Left renal cortex interstitium (tissue), 4 donors: ENCODE results near the gene NFIC. TPM values are rescaled to one million over a fixed set of nuclear protein-coding genes. Genes with fewer than 3 reads are reported as not detected.
A peak's percentile ranks its signal among the peaks of the same experiment; 100 is the strongest.
"Not testable (repeated sequence)": the region's sequence is repeated elsewhere in the genome, so short reads cannot be mapped to it uniquely, and the experiment has no call there.

Source experiments
- DNase-seq, 4 donors: peaks; one replicate each; pipeline ENCODE4 v3.0.0-alpha.2; 2013; ENCODE audit warnings: low read depth in 4 of 4, low spot score in 2 of 4, missing footprints in 1 of 4
- polyA plus RNA-seq, 4 donors: library from polyadenylated mRNA; unstranded; fragments of 120-200 nt; gene quantifications; one replicate each; pipeline ENCODE4 v1.2.1, GENCODE V29; 2013; ENCODE audit not compliant: insufficient read length in 4 of 4

The NFIC gene
- polyA plus RNA-seq, 4 donors: 18.7 to 37.9 (median 26.0) TPM

- no peak for DNase-seq
Observed at GRCh38 chr19:3413796-3414327, 47.5 kb downstream of the NFIC start.

DNA sequence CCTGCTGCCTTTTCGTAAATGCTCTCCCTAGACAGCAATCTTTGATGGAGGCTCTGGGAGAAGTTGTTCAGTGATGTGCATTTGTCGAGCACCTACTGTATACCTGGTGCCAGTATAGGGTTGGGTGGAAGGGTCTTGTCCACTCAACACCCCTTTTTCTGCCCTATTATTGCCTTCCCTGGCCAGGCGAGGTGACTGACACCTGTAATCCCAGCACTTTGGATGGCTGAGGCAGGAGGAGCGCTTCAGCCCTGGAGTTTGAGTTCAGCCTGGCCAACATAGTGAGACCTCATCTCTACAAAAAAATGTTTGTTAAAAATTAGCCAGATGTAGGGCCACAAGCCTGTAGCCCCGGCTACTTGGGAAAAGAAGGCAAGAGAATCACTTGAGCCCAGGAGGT is 49.3 kb downstream of the NFIC start:
- DNase-seq: no peak

- no peak for DNase-seq
Observed at GRCh38 chr19:3420244-3420755, 53.9 kb downstream of the NFIC start.

DNA sequence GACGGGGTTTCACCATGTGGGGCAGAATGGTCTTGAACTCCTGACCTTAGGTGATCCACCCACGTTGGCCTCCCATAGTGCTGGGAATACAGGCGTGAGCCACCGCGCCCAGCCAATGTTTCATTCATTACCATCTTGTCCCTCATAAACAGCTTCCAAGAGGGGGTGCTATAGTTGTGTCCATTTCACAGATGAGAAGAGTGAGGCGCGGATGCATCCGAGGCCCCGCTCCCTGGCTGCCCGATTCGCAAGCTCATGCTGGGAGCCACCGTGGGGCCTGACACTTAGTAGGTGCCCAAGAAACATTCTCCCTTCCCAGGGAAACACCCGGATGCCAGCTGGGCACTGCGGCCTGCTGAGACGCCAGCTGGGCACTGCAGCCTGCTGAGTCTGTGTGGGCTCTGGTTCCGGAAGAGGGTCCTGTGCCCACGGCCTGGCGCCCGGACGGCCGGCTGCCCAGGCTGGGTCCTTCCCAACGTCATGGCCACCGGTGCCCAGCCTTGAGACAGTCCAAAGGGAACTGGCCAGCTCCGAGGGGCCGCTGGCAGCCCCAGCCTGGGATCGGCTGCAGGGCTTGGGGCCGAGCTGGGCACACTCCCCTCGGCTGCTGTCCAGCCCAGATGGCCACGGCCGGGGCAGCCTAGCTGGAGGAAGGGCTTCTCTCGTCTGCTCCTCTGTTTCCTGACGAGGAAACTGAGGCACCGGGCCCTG is 54.7 kb downstream of the NFIC start:
- no peak for DNase-seq

GRCh38 chr19:3421656-3422055 is 55.3 kb downstream of the NFIC start:
- DNase-seq: not testable (repeated sequence)

- no peak for DNase-seq
Observed at GRCh38 chr19:3423183-3423829, 56.9 kb downstream of the NFIC start.

DNA sequence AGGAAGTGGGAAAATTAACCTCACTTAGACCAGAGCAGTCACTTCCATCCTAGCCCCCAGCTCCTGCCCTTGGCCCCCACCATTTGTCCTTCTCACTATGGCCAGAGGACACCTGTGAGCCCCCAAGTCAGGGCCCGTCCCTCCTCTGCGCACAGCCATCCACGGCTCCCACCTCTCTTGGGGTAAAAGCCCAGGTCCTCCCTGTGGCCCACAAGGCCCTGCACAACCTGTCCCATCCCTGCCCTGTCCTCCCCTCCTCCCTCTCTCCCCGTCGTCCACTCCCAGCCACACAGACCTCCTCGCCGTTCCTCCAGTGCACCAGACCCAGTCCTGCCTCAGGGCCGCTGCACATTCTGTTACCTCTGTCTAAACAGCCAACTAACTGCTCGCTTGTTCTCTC is 60.0 kb downstream of the NFIC start:
- no peak for DNase-seq

GRCh38 chr19:3430366-3430680 is 63.9 kb downstream of the NFIC start:
- not testable (repeated sequence) for DNase-seq

- no peak for DNase-seq
Observed at GRCh38 chr19:3431760-3432397, 65.5 kb downstream of the NFIC start.

DNA sequence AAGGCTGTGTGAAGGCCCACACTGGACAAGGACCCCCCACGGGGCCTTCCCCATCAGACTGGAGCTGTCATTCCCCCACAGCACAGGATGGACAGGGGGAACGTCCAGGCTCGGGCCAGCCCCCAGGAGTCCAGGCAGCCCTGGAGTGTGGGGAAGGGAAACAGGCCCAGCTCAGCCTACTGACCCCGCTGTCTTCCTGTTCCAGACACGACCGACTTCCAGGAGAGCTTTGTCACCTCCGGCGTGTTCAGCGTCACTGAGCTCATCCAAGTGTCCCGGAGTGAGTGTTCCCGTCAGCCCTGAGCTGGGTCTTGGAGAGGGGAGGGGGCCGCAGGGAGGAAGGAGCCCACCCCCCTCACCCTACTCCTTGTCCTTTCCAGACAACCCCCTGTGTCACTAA is 66.9 kb downstream of the NFIC start:
- DNase-seq: no peak

DNA sequence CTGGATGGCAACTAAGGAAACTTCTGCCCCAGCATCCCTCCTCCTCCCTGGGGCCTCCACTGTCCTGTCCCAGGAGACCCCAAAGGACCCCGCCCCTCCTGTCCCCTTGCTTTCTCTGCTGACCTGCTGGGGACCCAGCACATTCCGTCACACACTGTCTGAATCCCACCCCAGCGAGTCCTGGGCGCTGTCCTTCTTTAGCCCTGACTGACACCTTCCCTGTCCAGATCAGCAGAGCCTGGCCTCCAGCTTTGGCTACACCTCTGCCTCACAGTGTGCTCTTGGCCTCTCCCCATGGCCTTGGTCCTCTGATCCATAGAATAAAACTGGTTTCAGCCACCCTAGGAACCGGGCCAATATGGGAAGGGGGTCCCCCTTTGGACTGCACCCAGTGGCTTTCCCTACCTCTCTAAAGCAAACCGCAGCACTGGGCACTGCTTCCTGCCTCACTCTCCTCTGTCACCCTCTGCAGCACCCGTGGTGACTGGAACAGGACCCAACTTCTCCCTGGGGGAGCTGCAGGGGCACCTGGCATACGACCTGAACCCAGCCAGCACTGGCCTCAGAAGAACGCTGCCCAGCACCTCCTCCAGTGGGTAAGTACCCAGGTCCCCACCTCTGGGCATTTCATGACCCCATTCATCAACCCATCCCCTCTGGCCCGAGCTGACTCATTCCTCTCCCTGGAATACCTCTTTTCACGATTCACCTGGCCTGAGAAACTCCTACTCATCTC is 67.6 kb downstream of the NFIC start:
- no peak for DNase-seq

DNA sequence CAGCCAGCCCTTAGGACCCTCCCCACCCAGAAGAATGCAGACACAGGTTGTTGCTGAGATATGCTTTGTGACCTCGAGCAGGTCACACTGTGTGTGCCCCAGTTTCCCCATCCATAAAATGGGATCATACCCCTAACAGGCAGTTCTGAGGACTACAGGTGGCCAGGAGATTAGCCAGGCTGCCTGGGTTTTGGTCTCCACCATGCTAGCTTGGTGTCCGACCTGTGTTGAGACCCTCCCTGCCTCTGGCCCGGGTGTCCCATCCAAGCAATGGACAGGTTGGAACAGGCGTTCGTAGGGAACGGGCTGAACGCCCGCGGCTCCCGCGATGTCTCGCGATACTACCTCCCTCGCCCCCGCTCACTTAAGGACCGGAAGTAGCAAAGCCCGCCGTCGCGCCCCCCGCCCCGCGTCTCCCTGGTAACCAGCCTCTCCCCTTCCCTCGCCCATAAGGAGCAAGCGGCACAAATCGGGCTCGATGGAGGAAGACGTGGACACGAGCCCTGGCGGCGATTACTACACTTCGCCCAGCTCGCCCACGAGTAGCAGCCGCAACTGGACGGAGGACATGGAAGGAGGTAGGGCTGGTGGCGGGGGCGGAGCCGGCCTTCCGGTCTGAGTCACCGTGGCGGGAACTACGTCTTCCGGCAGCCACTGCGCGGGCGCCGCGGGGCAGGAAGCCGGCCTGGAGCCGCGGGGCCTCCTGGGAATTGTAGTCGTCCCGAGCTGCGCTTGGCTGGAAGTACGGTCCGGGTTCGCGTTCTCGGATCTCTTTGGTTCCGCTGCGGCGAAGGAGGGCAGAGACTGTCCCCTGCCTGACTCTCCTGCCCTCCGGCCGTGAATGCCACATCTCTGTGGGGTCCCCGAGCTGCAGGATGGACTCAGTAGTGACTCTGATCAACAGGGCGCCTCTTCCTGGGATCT is 68.5 kb downstream of the NFIC start:
- DNase-seq: peak; percentile 88 to 92 (median 90)

GRCh38 chr19:3440082-3440481 is 73.7 kb downstream of the NFIC start:
- DNase-seq: no peak

DNA sequence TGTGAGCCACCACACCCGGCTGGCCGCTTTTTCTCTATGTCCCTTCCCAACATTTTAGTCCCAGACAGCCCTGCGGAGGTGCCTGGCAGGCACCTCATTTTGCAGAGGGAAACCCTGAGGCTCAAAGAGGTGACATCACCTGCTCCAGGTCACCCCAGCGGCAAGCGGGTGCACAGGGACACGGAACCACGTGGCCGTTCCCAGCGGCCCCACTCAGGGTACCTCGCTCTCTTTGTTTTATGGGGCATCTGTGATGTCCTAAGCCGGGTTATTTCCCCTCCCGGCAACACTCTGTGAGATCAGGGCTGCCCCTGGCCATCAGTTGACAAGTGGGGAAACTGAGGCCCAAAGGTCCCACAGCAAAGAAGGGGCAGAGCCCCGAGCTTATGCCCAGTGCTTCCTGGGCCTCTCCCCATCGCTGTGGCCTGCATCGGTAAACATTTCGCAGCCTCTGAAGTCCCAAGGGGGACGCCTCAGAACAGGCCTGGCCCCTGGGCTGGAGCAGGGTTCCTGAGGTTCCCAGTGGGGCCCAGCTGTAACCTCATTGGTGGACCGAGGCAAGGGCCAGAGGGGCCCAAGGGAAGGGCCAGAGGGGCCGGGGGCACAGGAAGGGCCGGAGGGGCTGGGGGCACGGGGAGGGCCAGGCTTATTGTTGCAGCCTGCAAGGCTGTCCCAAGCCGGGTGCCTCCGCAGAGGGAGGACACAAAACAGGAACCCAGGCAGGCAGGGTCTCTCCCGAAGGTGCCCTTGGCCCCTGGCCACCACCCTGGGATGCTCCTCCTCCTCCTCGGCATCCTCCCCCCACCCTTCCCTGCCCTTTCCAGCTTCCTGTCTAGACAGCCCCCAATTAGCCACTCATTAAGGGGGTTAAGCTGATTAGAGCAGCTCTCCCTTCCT is 75.0 kb downstream of the NFIC start:
- DNase-seq: no peak

GRCh38 chr19:3441986-3442329 is 75.6 kb downstream of the NFIC start:
- DNase-seq: no peak

- DNase-seq: no peak
Observed at GRCh38 chr19:3442487-3443071, 76.2 kb downstream of the NFIC start.

- no peak for DNase-seq
Observed at GRCh38 chr19:3443840-3444694, 77.7 kb downstream of the NFIC start.
